ENCODE measurements around the gene LINGO4. TPM values are rescaled to one million over a fixed set of nuclear protein-coding genes. Genes with fewer than 3 reads are reported as not detected.
A peak's percentile ranks its signal among the peaks of the same experiment; 100 is the strongest.

The LINGO4 gene
- total and polyA plus RNA-seq, 2 of the 13 experiments (the other 11 are each of a cell fraction or from before 2014, with no cell fraction given): 0.02 to 0.05 TPM

GRCh38 chr1:151831256-151831591 is 26.0 kb upstream of the LINGO4 start (continued):
- TF ChIP-seq ZMYM2 (CRISPR knock-in tag; IDR thresholded peaks at IDR 0.05) (no peak), HMGXB4 (CRISPR knock-in tag; IDR thresholded peaks at IDR 0.05; ENCODE audit: borderline replicate concordance in 1 of 2, low read depth in 1 of 2) (0 out of 4 replicates have a peak, but pooled peaks of 1 of the 2 experiments have one; percentile 12), NFYB (CRISPR knock-in tag; IDR thresholded peaks at IDR 0.05) (no peak), ARNT2 (CRISPR knock-in tag; IDR thresholded peaks at IDR 0.05; ENCODE audit: low read depth) (peak; percentile 42; the same call in 1 of the 2 replicates), DBP (CRISPR knock-in tag; IDR thresholded peaks at IDR 0.05; ENCODE audit: not compliant biosample characterization) (no peak), ARID5B (CRISPR knock-in tag; IDR thresholded peaks at IDR 0.05) (no peak), SNAPC5 (CRISPR knock-in tag; IDR thresholded peaks at IDR 0.05; ENCODE audit: borderline replicate concordance) (no peak), SNAPC2 (CRISPR knock-in tag; IDR thresholded peaks at IDR 0.05) (no peak), NR1H2 (CRISPR knock-in tag; IDR thresholded peaks at IDR 0.05; ENCODE audit: borderline replicate concordance, low read depth) (no peak), SOX5 (CRISPR knock-in tag; IDR thresholded peaks at IDR 0.05; ENCODE audit: borderline replicate concordance) (no peak), MTA3 (CRISPR knock-in tag; IDR thresholded peaks at IDR 0.05) (no peak), ELF4 (CRISPR knock-in tag; IDR thresholded peaks at IDR 0.05; ENCODE audit: borderline replicate concordance) (no peak), ZNF24 (IDR thresholded peaks at IDR 0.05) (no peak), ZNF232 (CRISPR knock-in tag; IDR thresholded peaks at IDR 0.05; ENCODE audit: borderline replicate concordance) (no peak), CENPBD1 (CRISPR knock-in tag; IDR thresholded peaks at IDR 0.05; ENCODE audit: borderline replicate concordance, low read depth) (no peak), ZNF280B (CRISPR knock-in tag; IDR thresholded peaks at IDR 0.05; ENCODE audit: borderline replicate concordance) (no peak), CHD4 (IDR thresholded peaks at IDR 0.05; ENCODE audit: borderline replicate concordance, low read length) (no peak), NFE2L1 (CRISPR knock-in tag; IDR thresholded peaks at IDR 0.05; ENCODE audit: borderline replicate concordance) (peak; percentile 61; the same call in 1 of the 2 replicates)

Data from HepG2 (cell line).